Measurements from ENCODE around the gene EPC2.

- TF ChIP-seq, protein P1, sequence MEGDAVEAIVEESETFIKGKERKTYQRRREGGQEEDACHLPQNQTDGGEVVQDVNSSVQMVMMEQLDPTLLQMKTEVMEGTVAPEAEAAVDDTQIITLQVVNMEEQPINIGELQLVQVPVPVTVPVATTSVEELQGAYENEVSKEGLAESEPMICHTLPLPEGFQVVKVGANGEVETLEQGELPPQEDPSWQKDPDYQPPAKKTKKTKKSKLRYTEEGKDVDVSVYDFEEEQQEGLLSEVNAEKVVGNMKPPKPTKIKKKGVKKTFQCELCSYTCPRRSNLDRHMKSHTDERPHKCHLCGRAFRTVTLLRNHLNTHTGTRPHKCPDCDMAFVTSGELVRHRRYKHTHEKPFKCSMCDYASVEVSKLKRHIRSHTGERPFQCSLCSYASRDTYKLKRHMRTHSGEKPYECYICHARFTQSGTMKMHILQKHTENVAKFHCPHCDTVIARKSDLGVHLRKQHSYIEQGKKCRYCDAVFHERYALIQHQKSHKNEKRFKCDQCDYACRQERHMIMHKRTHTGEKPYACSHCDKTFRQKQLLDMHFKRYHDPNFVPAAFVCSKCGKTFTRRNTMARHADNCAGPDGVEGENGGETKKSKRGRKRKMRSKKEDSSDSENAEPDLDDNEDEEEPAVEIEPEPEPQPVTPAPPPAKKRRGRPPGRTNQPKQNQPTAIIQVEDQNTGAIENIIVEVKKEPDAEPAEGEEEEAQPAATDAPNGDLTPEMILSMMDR (IDR thresholded peaks at IDR 0.05; ENCODE audit: low read depth, low read length, poor library complexity, severe bottlenecking), result no peak
- TF ChIP-seq EZH2phosphoT487 (IDR thresholded peaks at IDR 0.05; ENCODE audit: borderline replicate concordance, low read length), result no peak
Observed at GRCh38 chr2:148642891-148643416, 1.6 kb upstream of the EPC2 start.
